LNCAP (cell line): ENCODE measurements around the gene LTBP1.

ENCODE experiments used
- TF ChIP-seq, protein P1 (sequence below): fragments of 450-650 bp; IDR thresholded peaks from 2 replicates; pipeline ENCODE4 v1.5.1; 2017; ENCODE audit warnings: mild to moderate bottlenecking

Gene LTBP1

GRCh38 chr2:33133454-33133952, 186.8 kb downstream of the LTBP1 start:
- TF ChIP-seq, protein P1, sequence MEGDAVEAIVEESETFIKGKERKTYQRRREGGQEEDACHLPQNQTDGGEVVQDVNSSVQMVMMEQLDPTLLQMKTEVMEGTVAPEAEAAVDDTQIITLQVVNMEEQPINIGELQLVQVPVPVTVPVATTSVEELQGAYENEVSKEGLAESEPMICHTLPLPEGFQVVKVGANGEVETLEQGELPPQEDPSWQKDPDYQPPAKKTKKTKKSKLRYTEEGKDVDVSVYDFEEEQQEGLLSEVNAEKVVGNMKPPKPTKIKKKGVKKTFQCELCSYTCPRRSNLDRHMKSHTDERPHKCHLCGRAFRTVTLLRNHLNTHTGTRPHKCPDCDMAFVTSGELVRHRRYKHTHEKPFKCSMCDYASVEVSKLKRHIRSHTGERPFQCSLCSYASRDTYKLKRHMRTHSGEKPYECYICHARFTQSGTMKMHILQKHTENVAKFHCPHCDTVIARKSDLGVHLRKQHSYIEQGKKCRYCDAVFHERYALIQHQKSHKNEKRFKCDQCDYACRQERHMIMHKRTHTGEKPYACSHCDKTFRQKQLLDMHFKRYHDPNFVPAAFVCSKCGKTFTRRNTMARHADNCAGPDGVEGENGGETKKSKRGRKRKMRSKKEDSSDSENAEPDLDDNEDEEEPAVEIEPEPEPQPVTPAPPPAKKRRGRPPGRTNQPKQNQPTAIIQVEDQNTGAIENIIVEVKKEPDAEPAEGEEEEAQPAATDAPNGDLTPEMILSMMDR, result no peak

GRCh38 chr2:33134086-33134771, 187.5 kb downstream of the LTBP1 start:
- TF ChIP-seq, protein P1, result no peak

DNA sequence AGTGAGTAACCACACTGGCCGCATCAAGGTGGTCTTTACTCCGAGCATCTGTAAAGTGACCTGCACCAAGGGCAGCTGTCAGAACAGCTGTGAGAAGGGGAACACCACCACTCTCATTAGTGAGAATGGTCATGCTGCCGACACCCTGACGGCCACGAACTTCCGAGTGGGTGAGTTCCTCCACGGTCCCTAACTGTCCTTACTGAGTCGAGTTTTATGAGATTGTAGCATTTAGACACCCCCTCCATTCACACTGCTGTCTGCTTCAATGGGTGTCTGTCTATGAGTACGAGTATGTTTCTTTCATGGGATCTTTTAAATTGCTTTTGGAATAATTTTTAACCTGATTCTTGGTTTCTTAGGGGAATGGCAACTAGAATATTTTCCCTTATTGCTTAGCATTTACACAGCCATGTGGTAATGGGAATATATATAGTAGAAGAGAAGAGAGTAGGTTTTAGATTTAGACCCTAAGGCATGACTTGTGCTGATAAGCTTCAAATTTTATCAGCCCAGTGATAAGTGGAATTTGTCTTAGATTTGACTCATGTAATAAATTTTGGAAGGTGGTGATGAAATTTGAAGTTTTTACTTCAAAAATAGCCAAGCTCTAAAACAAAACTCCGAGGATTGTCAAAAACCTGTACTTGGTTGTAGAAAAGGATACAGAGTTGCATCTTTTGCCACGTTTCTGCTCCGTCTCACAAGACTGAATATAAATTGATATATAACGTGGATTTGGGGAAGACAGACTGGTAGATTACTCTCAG, 188.2 kb downstream of the LTBP1 start:
- TF ChIP-seq, protein P1, result no peak

- TF ChIP-seq, protein P1, result no peak
These were observed 188.9 kb downstream of the LTBP1 start for GRCh38 chr2:33135645-33136044.

DNA sequence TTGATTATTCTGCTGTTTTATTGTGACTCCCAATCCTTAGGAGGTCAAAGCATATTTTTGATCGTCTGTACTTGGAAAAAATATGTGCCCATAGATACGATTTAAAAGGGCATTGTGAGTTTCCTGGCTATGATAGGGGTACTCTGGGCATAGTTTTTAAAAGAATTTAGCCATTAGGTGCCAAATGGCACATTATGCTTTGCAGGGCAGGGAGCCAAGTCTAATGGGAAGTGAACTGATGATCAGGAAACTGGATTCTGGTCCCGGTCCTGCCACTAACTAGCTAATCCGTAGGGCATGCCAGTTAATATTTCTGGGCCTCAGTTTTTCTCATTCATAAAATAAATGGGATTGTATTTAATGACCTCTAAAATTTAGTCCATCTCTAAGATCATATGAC, 189.3 kb downstream of the LTBP1 start:
- TF ChIP-seq, protein P1, result no peak

DNA sequence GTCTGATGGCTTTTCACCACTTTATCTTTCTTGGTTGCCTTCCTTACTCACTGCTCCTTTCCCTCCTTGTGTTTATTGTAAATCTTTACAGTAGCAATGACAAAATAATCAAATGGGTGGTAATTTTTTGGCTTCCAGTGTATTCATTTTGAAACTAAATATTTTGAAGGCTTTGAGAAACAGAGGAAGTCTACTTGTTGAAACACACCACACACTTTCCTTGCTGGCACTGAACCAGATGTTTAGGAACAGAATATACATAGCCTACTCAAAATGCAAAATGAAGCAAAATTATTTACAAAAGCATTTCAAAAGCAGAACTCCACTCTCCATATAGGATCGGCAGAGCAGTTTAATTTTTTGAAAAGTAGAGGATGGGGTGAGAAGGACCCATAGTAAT, 189.8 kb downstream of the LTBP1 start:
- TF ChIP-seq, protein P1, result no peak

- TF ChIP-seq, protein P1, result no peak
These were observed 190.6 kb downstream of the LTBP1 start for GRCh38 chr2:33137331-33137730.
